Lower lobe of right lung (tissue), 2 donors: ENCODE data around the gene SH3GL2. TPM values are rescaled to one million over a fixed set of nuclear protein-coding genes. Genes with fewer than 3 reads are reported as not detected.

Experiments used
- ATAC-seq, 2 donors: fragments of 200-7000 bp; cut with Tn5 transposase; one replicate each; pipeline ENCODE4 v1.9.1; 2020 to 2022; ENCODE audit warnings: mild to moderate bottlenecking in 2 of 2, moderate library complexity in 2 of 2
- DNase-seq: peaks from one replicate; pipeline ENCODE4 v3.0.0-alpha.2; 2020
- H3K27ac ChIP-seq: fragments of 200-600 bp; one replicate; pipeline ENCODE4 v1.8.0; 2022
- H3K27me3 ChIP-seq: fragments of 200-600 bp; one replicate; pipeline ENCODE4 v1.8.0; 2022; ENCODE audit warnings: low read depth
- H3K36me3 ChIP-seq: fragments of 200-600 bp; one replicate; pipeline ENCODE4 v1.8.0; 2022; ENCODE audit warnings: mild to moderate bottlenecking
- H3K4me1 ChIP-seq: fragments of 200-600 bp; one replicate; pipeline ENCODE4 v1.8.0; 2022
- H3K4me3 ChIP-seq: fragments of 200-600 bp; one replicate; pipeline ENCODE4 v1.8.0; 2022; ENCODE audit warnings: mild to moderate bottlenecking
- H3K9me3 ChIP-seq: fragments of 200-600 bp; one replicate; pipeline ENCODE4 v1.8.0; 2022
- intact Hi-C: fragments of 100-400 bp; cut with DNase I; formaldehyde crosslinking; loops from one replicate; pipeline ENCODE4 v1.11.0; 2022
- total RNA-seq: library from RNA; stranded (reverse); fragmentation: NEBNext Ultra II Directional; extraction: Animal tissue kit (Norgen Biotek cat#: 25700); gene quantifications from one replicate; pipeline ENCODE4 v1.2.1, GENCODE V29; 2021
- TF ChIP-seq, protein P1 (sequence below): fragments of 200-600 bp; IDR thresholded peaks from one replicate; pipeline ENCODE4 v1.8.0; 2022; ENCODE audit warnings: antibody characterized with exemption, mild to moderate bottlenecking
- donor health status: DM: no; HTN: yes; CAD: no; lungs with severe emphysema.

The SH3GL2 gene
- total RNA-seq, 1 donor from 2014 or later: 1.3 TPM

DNA sequence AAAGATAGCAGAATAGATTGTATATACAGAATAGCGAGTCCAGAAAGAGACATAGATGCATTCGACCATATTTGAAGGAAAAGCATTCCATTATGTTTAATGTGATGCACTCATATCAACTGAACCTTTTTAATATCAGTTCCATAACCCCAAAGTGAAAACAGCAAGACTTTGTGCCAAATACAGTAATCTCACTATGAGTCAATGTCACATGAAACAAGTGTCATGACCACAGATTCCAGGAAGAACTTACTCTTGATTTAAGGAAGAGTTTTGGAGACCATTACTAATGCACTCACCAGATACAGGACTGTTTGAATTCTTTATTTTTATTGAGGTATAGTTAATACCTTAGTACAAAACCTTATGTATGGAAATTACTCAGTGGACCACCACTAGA lies 220.5 kb downstream of the SH3GL2 start:
- Histone ChIP-seq H3K36me3 (no peaks in the 10 kb centered on the region), H3K4me1 (no peaks in the 10 kb centered on the region), H3K9me3 (no peaks in the 10 kb centered on the region), H3K27me3 (no peaks in the 10 kb centered on the region), H3K27ac (no peak overlapping the region), H3K4me3 (no peak overlapping the region)
- ATAC-seq: no peak
- DNase-seq: no peak
- TF ChIP-seq, protein P1, sequence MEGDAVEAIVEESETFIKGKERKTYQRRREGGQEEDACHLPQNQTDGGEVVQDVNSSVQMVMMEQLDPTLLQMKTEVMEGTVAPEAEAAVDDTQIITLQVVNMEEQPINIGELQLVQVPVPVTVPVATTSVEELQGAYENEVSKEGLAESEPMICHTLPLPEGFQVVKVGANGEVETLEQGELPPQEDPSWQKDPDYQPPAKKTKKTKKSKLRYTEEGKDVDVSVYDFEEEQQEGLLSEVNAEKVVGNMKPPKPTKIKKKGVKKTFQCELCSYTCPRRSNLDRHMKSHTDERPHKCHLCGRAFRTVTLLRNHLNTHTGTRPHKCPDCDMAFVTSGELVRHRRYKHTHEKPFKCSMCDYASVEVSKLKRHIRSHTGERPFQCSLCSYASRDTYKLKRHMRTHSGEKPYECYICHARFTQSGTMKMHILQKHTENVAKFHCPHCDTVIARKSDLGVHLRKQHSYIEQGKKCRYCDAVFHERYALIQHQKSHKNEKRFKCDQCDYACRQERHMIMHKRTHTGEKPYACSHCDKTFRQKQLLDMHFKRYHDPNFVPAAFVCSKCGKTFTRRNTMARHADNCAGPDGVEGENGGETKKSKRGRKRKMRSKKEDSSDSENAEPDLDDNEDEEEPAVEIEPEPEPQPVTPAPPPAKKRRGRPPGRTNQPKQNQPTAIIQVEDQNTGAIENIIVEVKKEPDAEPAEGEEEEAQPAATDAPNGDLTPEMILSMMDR: no peak
- intact Hi-C loops: no loop called here

DNA sequence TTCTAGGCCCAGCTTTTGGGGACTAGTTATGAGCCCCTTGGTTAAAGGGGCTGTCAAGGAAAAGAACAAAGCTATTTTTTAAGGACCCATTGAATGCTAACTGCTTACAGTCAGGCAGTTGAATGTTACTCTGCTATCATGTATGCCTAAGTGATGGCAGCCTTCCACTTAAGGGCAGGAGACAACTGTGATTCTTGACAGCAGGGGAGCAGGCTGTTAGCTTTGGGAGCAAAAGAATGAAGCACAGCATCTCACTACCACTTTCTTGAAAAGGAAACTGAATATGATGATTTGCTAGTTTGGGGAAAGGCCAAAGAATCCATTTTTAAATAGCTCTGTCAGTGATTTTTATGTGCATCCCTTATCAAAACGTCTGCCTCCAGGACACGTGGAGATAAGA lies 221.6 kb downstream of the SH3GL2 start:
- H3K27ac ChIP-seq: no peak overlapping the region
- H3K27me3 ChIP-seq: no peaks in the 10 kb centered on the region
- H3K36me3 ChIP-seq: no peaks in the 10 kb centered on the region
- ATAC-seq (no peak), DNase-seq (no peak)
- TF ChIP-seq, protein P1: no peak
- H3K9me3 ChIP-seq: no peaks in the 10 kb centered on the region
- no peaks in the 10 kb centered on the region for H3K4me1 ChIP-seq
- intact Hi-C loops: no loop called here
- no peak overlapping the region for H3K4me3 ChIP-seq

DNA sequence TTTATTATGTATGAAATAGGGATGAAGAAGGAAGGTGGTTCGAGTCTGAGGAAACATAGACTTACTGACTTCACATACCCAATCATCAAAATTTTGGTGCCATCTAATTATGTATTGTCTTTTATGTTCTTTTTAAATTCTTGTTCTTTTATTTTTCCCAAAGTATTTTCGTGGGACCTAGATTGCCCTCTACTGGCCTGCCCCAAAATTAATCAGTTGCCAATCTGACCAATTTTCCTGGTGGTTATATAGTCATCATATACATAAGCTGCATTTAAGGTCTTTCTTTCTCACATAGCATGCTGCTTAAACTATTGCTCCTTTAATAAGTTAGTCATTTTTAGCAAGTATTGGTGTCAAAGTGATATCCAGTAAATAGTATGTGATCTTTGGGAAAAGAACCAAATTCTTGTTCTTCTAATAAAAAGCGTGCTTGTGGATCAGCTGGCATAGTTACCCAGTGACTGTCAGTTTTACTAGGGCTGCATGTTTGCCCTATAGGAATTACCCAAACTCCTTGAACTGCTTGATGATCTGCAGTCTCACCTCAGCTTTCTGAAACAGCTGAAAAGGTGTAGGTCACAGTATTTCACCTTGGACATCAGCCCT lies 223.5 kb downstream of the SH3GL2 start:
- no peaks in the 10 kb centered on the region for H3K9me3 ChIP-seq
- ATAC-seq: no peak
- no peak overlapping the region for H3K27ac ChIP-seq
- H3K27me3 ChIP-seq: no peaks in the 10 kb centered on the region
- no peak for DNase-seq
- H3K4me3 ChIP-seq: no peak overlapping the region
- no peaks in the 10 kb centered on the region for H3K4me1 ChIP-seq
- H3K36me3 ChIP-seq: no peaks in the 10 kb centered on the region
- intact Hi-C loops: no loop called here
- TF ChIP-seq, protein P1: peak; percentile 29

DNA sequence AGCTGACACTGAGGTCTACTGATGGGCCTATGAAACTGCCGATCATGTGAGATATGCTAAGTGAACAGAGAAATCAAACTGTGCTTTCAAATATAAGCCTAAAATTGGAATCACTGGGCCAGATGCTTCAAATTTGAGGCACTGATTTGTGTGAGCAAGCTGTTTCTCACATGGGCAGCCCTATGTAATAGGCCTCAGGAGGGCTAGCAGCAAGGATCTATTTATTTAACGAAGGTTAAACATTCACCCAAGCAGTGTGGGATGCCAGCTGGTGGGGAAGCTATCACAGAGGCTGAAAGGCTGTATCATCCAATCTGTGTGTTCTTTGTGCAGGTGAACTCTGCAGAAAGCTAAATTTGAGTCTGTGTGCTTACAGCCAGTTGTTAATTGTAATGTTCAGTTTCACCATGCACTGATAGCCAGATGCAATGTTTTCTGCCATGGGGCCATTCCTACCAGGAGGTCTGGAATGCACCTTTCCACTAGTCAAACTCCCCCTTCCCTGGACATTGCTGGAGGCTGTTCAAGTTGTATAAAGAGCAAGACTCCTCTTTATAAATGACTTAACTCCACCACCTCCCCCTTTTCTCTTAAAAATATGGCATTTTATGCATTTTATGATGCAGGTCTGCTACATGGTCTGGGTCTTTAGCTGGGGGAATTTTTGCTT lies 228.9 kb downstream of the SH3GL2 start:
- Histone ChIP-seq H3K27ac (no peak overlapping the region), H3K36me3 (no peaks in the 10 kb centered on the region), H3K4me1 (no peaks in the 10 kb centered on the region), H3K4me3 (no peak overlapping the region), H3K27me3 (peaks cover 7% of the 10 kb centered on the region), H3K9me3 (no peaks in the 10 kb centered on the region)
- TF ChIP-seq, protein P1: no peak
- intact Hi-C loops: no loop called here
- ATAC-seq (no peak), DNase-seq (no peak)

DNA sequence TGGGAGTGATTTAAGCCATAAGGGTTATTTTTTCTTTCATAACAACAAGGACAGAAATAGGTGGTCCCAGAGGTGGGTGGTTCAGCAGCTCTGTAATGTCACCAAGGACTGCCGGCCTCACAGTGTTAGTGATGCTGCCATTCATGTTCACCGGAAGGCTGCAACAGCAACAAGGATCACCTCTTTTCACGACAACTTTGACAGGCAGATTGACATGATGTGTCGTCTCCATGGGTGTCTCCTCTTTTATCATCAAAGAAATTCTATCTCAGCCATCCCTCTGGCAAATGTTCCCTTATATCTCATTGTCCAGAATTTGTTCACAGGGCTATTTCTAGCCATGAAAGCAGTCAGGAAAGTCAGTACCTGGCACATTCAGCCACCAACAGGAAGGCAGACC lies 231.5 kb downstream of the SH3GL2 start:
- Histone ChIP-seq H3K36me3 (no peaks in the 10 kb centered on the region), H3K9me3 (no peaks in the 10 kb centered on the region), H3K27me3 (peaks cover 7% of the 10 kb centered on the region), H3K4me1 (no peaks in the 10 kb centered on the region), H3K4me3 (no peak overlapping the region), H3K27ac (no peak overlapping the region)
- no peak for DNase-seq
- intact Hi-C loops: loop anchor here (10.0 kb wide), 1 partner anchor 404 kb away; no protein-coding TSS in a partner anchor
- TF ChIP-seq, protein P1: no peak
- ATAC-seq: no peak
